ENCODE results near the gene LYPD4.

DNA sequence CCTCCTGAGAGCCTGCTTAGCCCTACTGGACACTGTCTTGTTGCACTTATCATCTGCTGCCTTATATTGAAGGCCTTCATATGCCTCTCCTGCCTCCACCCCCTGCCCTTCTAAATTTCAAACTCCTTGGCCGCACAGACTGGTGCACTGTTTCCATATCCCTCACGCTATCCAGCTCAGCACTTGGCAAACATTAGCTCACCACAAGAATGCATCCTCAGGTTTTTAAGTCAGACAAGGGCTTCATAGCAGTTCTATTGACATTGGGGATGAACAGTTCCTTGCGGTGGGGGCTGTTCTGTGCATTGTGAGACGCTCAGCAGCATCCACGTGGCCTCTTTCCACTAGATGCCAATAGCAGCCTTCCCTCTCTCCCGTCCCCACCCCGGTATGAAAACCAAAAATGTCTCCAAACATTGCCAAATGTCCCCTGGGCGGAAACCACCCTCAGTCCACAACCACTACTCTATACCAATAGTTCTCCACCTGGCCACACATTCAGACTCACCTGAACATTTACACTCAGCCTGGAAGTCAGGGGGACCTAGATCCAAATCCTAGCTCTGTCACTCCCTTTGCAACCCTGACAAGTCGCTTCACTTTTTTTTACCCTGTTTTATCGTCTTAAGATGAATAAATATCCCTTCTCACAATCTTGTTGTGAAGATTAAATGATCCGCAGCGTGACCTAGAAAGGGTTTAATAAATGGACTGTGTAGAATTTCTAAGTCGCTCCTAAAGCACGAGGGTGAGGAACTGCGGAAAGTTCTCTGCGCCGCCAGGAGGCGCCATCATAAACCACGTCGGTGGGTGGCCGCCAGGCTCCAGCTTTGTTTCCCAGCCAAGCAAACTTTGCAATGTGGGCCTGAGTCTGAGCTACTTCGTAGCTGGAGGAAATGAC lies 51.7 kb downstream of the LYPD4 start:
- TF ChIP-seq, protein P1, sequence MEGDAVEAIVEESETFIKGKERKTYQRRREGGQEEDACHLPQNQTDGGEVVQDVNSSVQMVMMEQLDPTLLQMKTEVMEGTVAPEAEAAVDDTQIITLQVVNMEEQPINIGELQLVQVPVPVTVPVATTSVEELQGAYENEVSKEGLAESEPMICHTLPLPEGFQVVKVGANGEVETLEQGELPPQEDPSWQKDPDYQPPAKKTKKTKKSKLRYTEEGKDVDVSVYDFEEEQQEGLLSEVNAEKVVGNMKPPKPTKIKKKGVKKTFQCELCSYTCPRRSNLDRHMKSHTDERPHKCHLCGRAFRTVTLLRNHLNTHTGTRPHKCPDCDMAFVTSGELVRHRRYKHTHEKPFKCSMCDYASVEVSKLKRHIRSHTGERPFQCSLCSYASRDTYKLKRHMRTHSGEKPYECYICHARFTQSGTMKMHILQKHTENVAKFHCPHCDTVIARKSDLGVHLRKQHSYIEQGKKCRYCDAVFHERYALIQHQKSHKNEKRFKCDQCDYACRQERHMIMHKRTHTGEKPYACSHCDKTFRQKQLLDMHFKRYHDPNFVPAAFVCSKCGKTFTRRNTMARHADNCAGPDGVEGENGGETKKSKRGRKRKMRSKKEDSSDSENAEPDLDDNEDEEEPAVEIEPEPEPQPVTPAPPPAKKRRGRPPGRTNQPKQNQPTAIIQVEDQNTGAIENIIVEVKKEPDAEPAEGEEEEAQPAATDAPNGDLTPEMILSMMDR (IDR thresholded peaks at IDR 0.05; ENCODE audit: insufficient read depth, low read length, poor library complexity, severe bottlenecking) = peak; percentile 89
- no peak for TF ChIP-seq EZH2phosphoT487 (conservative IDR thresholded peaks at IDR 0.05; ENCODE audit: low read length)

All from SU-DHL-6 (cell line).